ENCODE data around the gene LOXL1. TPM values are rescaled to one million over a fixed set of nuclear protein-coding genes. Genes with fewer than 3 reads are reported as not detected.

Gene LOXL1
- total RNA-seq, 1 donor from 2014 or later = 7.8 TPM

- no peak overlapping the region for H3K9ac ChIP-seq (ENCODE audit: low read depth in 1 of 3, low read length in 3 of 3)
- no peak overlapping the region for H3K4me3 ChIP-seq (ENCODE audit: low read length in 3 of 3)
- H3K27me3 ChIP-seq (ENCODE audit: control insufficient read depth in 3 of 3, insufficient read depth in 3 of 3, low read length in 3 of 3) = peaks cover 0 to 11% (median 3%) of the 10 kb centered on the region in 3 donors
- no peaks in the 10 kb centered on the region for H3K36me3 ChIP-seq (ENCODE audit: control insufficient read depth in 3 of 3, insufficient read depth in 3 of 3, low read length in 3 of 3)
- no peaks in the 10 kb centered on the region for H3K9me3 ChIP-seq (ENCODE audit: control insufficient read depth in 3 of 3, low read length in 3 of 3)
- peaks cover 0 to 6% (median 2%) of the 10 kb centered on the region in 3 donors for H3K4me1 ChIP-seq (ENCODE audit: control insufficient read depth in 3 of 3, insufficient read depth in 3 of 3, low read length in 3 of 3)
- no peak overlapping the region for H3K27ac ChIP-seq (ENCODE audit: low read depth, low read length)
These were observed 17.5 kb upstream of the LOXL1 start for GRCh38 chr15:73908822-73909122.

- Histone ChIP-seq H3K9ac (ENCODE audit: low read depth in 1 of 3, low read length in 3 of 3) (no peak overlapping the region), H3K4me1 (ENCODE audit: control insufficient read depth in 3 of 3, insufficient read depth in 3 of 3, low read length in 3 of 3) (peaks cover 0 to 6% (median 2%) of the 10 kb centered on the region in 3 donors), H3K36me3 (ENCODE audit: control insufficient read depth in 3 of 3, insufficient read depth in 3 of 3, low read length in 3 of 3) (no peaks in the 10 kb centered on the region), H3K4me3 (ENCODE audit: low read length in 3 of 3) (no peak overlapping the region), H3K9me3 (ENCODE audit: control insufficient read depth in 3 of 3, low read length in 3 of 3) (no peaks in the 10 kb centered on the region), H3K27me3 (ENCODE audit: control insufficient read depth in 3 of 3, insufficient read depth in 3 of 3, low read length in 3 of 3) (peaks cover 0 to 9% (median 3%) of the 10 kb centered on the region in 3 donors), H3K27ac (ENCODE audit: low read depth, low read length) (no peak overlapping the region)
These were observed 16.6 kb upstream of the LOXL1 start for GRCh38 chr15:73909651-73910050.

GRCh38 chr15:73910522-73911303, 15.5 kb upstream of the LOXL1 start:
- Histone ChIP-seq H3K27me3 (ENCODE audit: control insufficient read depth in 3 of 3, insufficient read depth in 3 of 3, low read length in 3 of 3) (peaks cover 0 to 9% (median 3%) of the 10 kb centered on the region in 3 donors), H3K36me3 (ENCODE audit: control insufficient read depth in 3 of 3, insufficient read depth in 3 of 3, low read length in 3 of 3) (no peaks in the 10 kb centered on the region), H3K4me1 (ENCODE audit: control insufficient read depth in 3 of 3, insufficient read depth in 3 of 3, low read length in 3 of 3) (peaks cover 0 to 6% (median 2%) of the 10 kb centered on the region in 3 donors), H3K9me3 (ENCODE audit: control insufficient read depth in 3 of 3, low read length in 3 of 3) (no peaks in the 10 kb centered on the region), H3K27ac (ENCODE audit: low read depth, low read length) (no peak overlapping the region), H3K9ac (ENCODE audit: low read depth in 1 of 3, low read length in 3 of 3) (no peak overlapping the region), H3K4me3 (ENCODE audit: low read length in 3 of 3) (no peak overlapping the region)

- Histone ChIP-seq H3K4me3 (ENCODE audit: low read length in 3 of 3) (no peak overlapping the region), H3K9me3 (ENCODE audit: control insufficient read depth in 3 of 3, low read length in 3 of 3) (peaks cover 0 to 3% (median 3%) of the 10 kb centered on the region in 3 donors), H3K36me3 (ENCODE audit: control insufficient read depth in 3 of 3, insufficient read depth in 3 of 3, low read length in 3 of 3) (no peaks in the 10 kb centered on the region), H3K4me1 (ENCODE audit: control insufficient read depth in 3 of 3, insufficient read depth in 3 of 3, low read length in 3 of 3) (peaks cover 0 to 6% (median 2%) of the 10 kb centered on the region in 3 donors), H3K27ac (ENCODE audit: low read depth, low read length) (no peak overlapping the region), H3K27me3 (ENCODE audit: control insufficient read depth in 3 of 3, insufficient read depth in 3 of 3, low read length in 3 of 3) (peaks cover 0 to 9% (median 3%) of the 10 kb centered on the region in 3 donors), H3K9ac (ENCODE audit: low read depth in 1 of 3, low read length in 3 of 3) (no peak overlapping the region)
These were observed 14.1 kb upstream of the LOXL1 start for GRCh38 chr15:73912030-73912596.

- Histone ChIP-seq H3K9ac (ENCODE audit: low read depth in 1 of 3, low read length in 3 of 3) (no peak overlapping the region), H3K4me3 (ENCODE audit: low read length in 3 of 3) (no peak overlapping the region), H3K36me3 (ENCODE audit: control insufficient read depth in 3 of 3, insufficient read depth in 3 of 3, low read length in 3 of 3) (no peaks in the 10 kb centered on the region), H3K27me3 (ENCODE audit: control insufficient read depth in 3 of 3, insufficient read depth in 3 of 3, low read length in 3 of 3) (peaks cover 0 to 9% (median 3%) of the 10 kb centered on the region in 3 donors), H3K4me1 (ENCODE audit: control insufficient read depth in 3 of 3, insufficient read depth in 3 of 3, low read length in 3 of 3) (no peaks in the 10 kb centered on the region), H3K27ac (ENCODE audit: low read depth, low read length) (no peak overlapping the region), H3K9me3 (ENCODE audit: control insufficient read depth in 3 of 3, low read length in 3 of 3) (peaks cover 0 to 3% (median 3%) of the 10 kb centered on the region in 3 donors)
These were observed 12.1 kb upstream of the LOXL1 start for GRCh38 chr15:73914145-73914544.

GRCh38 chr15:73915082-73915481, 11.2 kb upstream of the LOXL1 start:
- no peaks in the 10 kb centered on the region for H3K4me1 ChIP-seq (ENCODE audit: control insufficient read depth in 3 of 3, insufficient read depth in 3 of 3, low read length in 3 of 3)
- no peak overlapping the region for H3K27ac ChIP-seq (ENCODE audit: low read depth, low read length)
- H3K27me3 ChIP-seq (ENCODE audit: control insufficient read depth in 3 of 3, insufficient read depth in 3 of 3, low read length in 3 of 3) = peaks cover 0 to 9% (median 3%) of the 10 kb centered on the region in 3 donors
- no peaks in the 10 kb centered on the region for H3K36me3 ChIP-seq (ENCODE audit: control insufficient read depth in 3 of 3, insufficient read depth in 3 of 3, low read length in 3 of 3)
- H3K9me3 ChIP-seq (ENCODE audit: control insufficient read depth in 3 of 3, low read length in 3 of 3) = peaks cover 0 to 3% (median 3%) of the 10 kb centered on the region in 3 donors
- H3K4me3 ChIP-seq (ENCODE audit: low read length in 3 of 3) = no peak overlapping the region
- no peak overlapping the region for H3K9ac ChIP-seq (ENCODE audit: low read depth in 1 of 3, low read length in 3 of 3)

- H3K36me3 ChIP-seq (ENCODE audit: control insufficient read depth in 3 of 3, insufficient read depth in 3 of 3, low read length in 3 of 3) = no peaks in the 10 kb centered on the region
- no peaks in the 10 kb centered on the region for H3K27me3 ChIP-seq (ENCODE audit: control insufficient read depth in 3 of 3, insufficient read depth in 3 of 3, low read length in 3 of 3)
- no peak overlapping the region for H3K4me3 ChIP-seq (ENCODE audit: low read length in 3 of 3)
- no peak overlapping the region for H3K27ac ChIP-seq (ENCODE audit: low read depth, low read length)
- H3K9ac ChIP-seq (ENCODE audit: low read depth in 1 of 3, low read length in 3 of 3) = no peak overlapping the region
- peaks cover 18 to 25% (median 19%) of the 10 kb centered on the region in 3 donors for H3K4me1 ChIP-seq (ENCODE audit: control insufficient read depth in 3 of 3, insufficient read depth in 3 of 3, low read length in 3 of 3)
- H3K9me3 ChIP-seq (ENCODE audit: control insufficient read depth in 3 of 3, low read length in 3 of 3) = peaks cover 0 to 3% (median 3%) of the 10 kb centered on the region in 3 donors
These were observed 7.5 kb upstream of the LOXL1 start for GRCh38 chr15:73918784-73919183.

- no peak overlapping the region for H3K4me3 ChIP-seq (ENCODE audit: low read length in 3 of 3)
- peaks cover 0 to 3% (median 3%) of the 10 kb centered on the region in 3 donors for H3K9me3 ChIP-seq (ENCODE audit: control insufficient read depth in 3 of 3, low read length in 3 of 3)
- H3K27ac ChIP-seq (ENCODE audit: low read depth, low read length) = no peak overlapping the region
- H3K4me1 ChIP-seq (ENCODE audit: control insufficient read depth in 3 of 3, insufficient read depth in 3 of 3, low read length in 3 of 3) = peaks cover 27 to 34% (median 28%) of the 10 kb centered on the region in 3 donors
- no peaks in the 10 kb centered on the region for H3K36me3 ChIP-seq (ENCODE audit: control insufficient read depth in 3 of 3, insufficient read depth in 3 of 3, low read length in 3 of 3)
- H3K27me3 ChIP-seq (ENCODE audit: control insufficient read depth in 3 of 3, insufficient read depth in 3 of 3, low read length in 3 of 3) = no peaks in the 10 kb centered on the region
- no peak overlapping the region for H3K9ac ChIP-seq (ENCODE audit: low read depth in 1 of 3, low read length in 3 of 3)
These were observed 6.6 kb upstream of the LOXL1 start for GRCh38 chr15:73919706-73920105.

- Histone ChIP-seq H3K4me1 (ENCODE audit: control insufficient read depth in 3 of 3, insufficient read depth in 3 of 3, low read length in 3 of 3) (peaks cover 39 to 51% (median 40%) of the 10 kb centered on the region in 3 donors), H3K36me3 (ENCODE audit: control insufficient read depth in 3 of 3, insufficient read depth in 3 of 3, low read length in 3 of 3) (no peaks in the 10 kb centered on the region), H3K9me3 (ENCODE audit: control insufficient read depth in 3 of 3, low read length in 3 of 3) (no peaks in the 10 kb centered on the region), H3K27me3 (ENCODE audit: control insufficient read depth in 3 of 3, insufficient read depth in 3 of 3, low read length in 3 of 3) (no peaks in the 10 kb centered on the region), H3K9ac (ENCODE audit: low read depth in 1 of 3, low read length in 3 of 3) (no peak overlapping the region), H3K4me3 (ENCODE audit: low read length in 3 of 3) (no peak overlapping the region), H3K27ac (ENCODE audit: low read depth, low read length) (no peak overlapping the region)
These were observed 4.9 kb upstream of the LOXL1 start for GRCh38 chr15:73921254-73921925.

All from skeletal muscle tissue (tissue), 4 donors.